Measurements from ENCODE around the gene POU2AF3.

DNA sequence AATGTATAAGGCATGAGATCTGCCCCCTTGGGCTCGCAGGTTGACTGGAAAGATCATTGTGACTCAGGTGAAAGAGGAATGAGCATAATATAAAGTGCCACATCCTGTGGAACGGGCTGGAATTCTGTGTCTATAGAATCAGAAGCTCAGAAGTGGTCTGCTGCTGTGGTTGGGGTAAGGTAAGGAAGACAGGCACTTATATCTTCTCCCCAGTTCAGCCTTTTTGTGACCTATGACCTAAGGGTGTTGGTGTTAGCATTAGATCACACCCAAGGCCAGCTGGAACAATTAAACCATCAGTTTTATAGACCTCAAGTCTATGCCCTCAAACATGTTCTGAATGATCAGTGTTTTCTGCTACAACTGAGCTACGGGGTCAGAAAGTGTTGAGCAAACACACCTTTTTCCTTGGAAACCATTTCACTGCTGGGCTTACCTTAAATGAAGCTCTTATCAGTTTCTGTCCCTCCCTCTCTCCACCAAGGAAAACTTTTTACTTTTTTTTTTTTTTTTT is 15.7 kb upstream of the POU2AF3 start:
- TF ChIP-seq CTCF (IDR thresholded peaks at IDR 0.05) (no peak), POLR2A (IDR thresholded peaks at IDR 0.05) (no peak)

All from adrenal gland (tissue), 5 donors.